Sigmoid colon (tissue), 7 donors: ENCODE measurements around the gene ITM2C. TPM values are rescaled to one million over a fixed set of nuclear protein-coding genes. Genes with fewer than 3 reads are reported as not detected.

Experiments used
- DNase-seq: peaks from one replicate; pipeline ENCODE4 v3.0.0-alpha.2; 2019
- H3K27ac ChIP-seq, 4 donors: fragments of 200-600 bp; sonication (generic); one replicate each; pipeline ENCODE4 v1.5.1; 2016 to 2019; ENCODE audit warnings: mild to moderate bottlenecking in 1 of 4
- H3K27me3 ChIP-seq, 3 donors: fragments of 200-600 bp; sonication (generic); one replicate each; pipeline ENCODE4 v1.5.1; 2019; ENCODE audit warnings: mild to moderate bottlenecking in 1 of 3
- H3K36me3 ChIP-seq, 4 donors: fragments of 200-600 bp; sonication (generic); one replicate each; pipeline ENCODE4 v1.5.1; 2016 to 2019
- H3K4me1 ChIP-seq, 4 donors: fragments of 200-600 bp; sonication (generic); one replicate each; pipeline ENCODE4 v1.5.1; 2017 to 2019
- H3K4me3 ChIP-seq, 4 donors: fragments of 200-600 bp; sonication (generic); one replicate each; pipeline ENCODE4 v1.5.1; 2017 to 2019; ENCODE audit warnings: mild to moderate bottlenecking in 2 of 4, moderate library complexity in 1 of 4
- H3K9me3 ChIP-seq, 4 donors: fragments of 200-600 bp in 3 of 4; sonication (generic) in 3 of 4; one replicate each; pipeline versions ENCODE4 v1.5.1 to v1.6.1; 2013 to 2019
- CTCF ChIP-seq, 4 experiments: fragments of 450-650 bp in 3 of 4; fragments of 200-600 bp in 1 of 4; IDR thresholded peaks; one replicate each; pipeline ENCODE4 v1.5.1; 2016 to 2019; ENCODE audit warnings: antibody characterized with exemption in 4 of 4, mild to moderate bottlenecking in 3 of 4, moderate library complexity in 2 of 4
- EP300 ChIP-seq, 4 donors: sonication (generic); formaldehyde crosslinking; IDR thresholded peaks; one replicate each; pipeline ENCODE4 v1.6.1; 2017; ENCODE audit warnings: antibody characterized with exemption in 4 of 4
- POLR2A ChIP-seq, 2 donors: fragments of 450-650 bp; IDR thresholded peaks; one replicate each; pipeline ENCODE4 v1.6.1; 2016; ENCODE audit warnings: antibody characterized with exemption in 2 of 2, mild to moderate bottlenecking in 2 of 2, moderate library complexity in 2 of 2
- POLR2AphosphoS5 ChIP-seq, 4 donors: sonication (generic); formaldehyde crosslinking; IDR thresholded peaks; one replicate each; pipeline ENCODE4 v1.6.1; 2017; ENCODE audit warnings: antibody characterized with exemption in 4 of 4
- WGBS, 2 donors: extraction: QIAGEN DNeasy Blood & Tissue Kit; methylation state at CpG; one replicate each; pipeline ENCODE4 v1.1.7; 2013; 5-methylcytosine and 5-hydroxymethylcytosine counted together
- intact Hi-C: fragments of 100-400 bp; cut with DNase I; formaldehyde crosslinking; loops from one replicate; pipeline ENCODE4 v1.15.1; 2023
- polyA plus RNA-seq, 3 donors: library from polyadenylated mRNA; stranded (reverse); fragments of 200-250 nt; gene quantifications; one replicate each; pipeline ENCODE4 v1.2.3, GENCODE V29; 2013
- total RNA-seq, 4 donors: library from RNA; depleted of rRNA; stranded (reverse); fragments of >200 nt; gene quantifications; one replicate each; pipeline ENCODE4 v1.1.0, GENCODE V29; 2016
- donor health status: healthy with polysubstance abuse.
- donor health status: Bipolar disorder and iron deficiency.
- donor health status: healthy.

The ITM2C gene
- total and polyA plus RNA-seq, 7 donors = 107 to 1,275 (median 206) TPM

GRCh38 chr2:230913406-230914143, 48.8 kb downstream of the ITM2C start:
- DNase-seq = peak; percentile 77
- H3K4me3 ChIP-seq = no peak overlapping the region
- no peaks in the 10 kb centered on the region for H3K4me1 ChIP-seq
- H3K27ac ChIP-seq = no peak overlapping the region
- no peaks in the 10 kb centered on the region for H3K27me3 ChIP-seq
- intact Hi-C loops = loop anchor here (2.0 to 5.0 kb wide), 3 partner anchors 46 to 89 kb away; no protein-coding TSS in a partner anchor
- H3K36me3 ChIP-seq = no peaks in the 10 kb centered on the region
- 48 to 74% methylated on average over 5 of the region's 5 CpGs for WGBS, 2 donors
- H3K9me3 ChIP-seq = no peaks in the 10 kb centered on the region
- TF ChIP-seq POLR2AphosphoS5 (IDR thresholded peaks at IDR 0.05) (no peak), CTCF (IDR thresholded peaks at IDR 0.05) (peak in 3 of 4 experiments; percentile 46 to 63 (median 61))

- Histone ChIP-seq H3K36me3 (no peaks in the 10 kb centered on the region), H3K9me3 (no peaks in the 10 kb centered on the region), H3K27ac (no peak overlapping the region), H3K27me3 (no peaks in the 10 kb centered on the region), H3K4me3 (no peak overlapping the region), H3K4me1 (no peaks in the 10 kb centered on the region)
- TF ChIP-seq POLR2AphosphoS5 (IDR thresholded peaks at IDR 0.05) (no peak), EP300 (IDR thresholded peaks at IDR 0.05) (no peak), CTCF (IDR thresholded peaks at IDR 0.05) (no peak), POLR2A (IDR thresholded peaks at IDR 0.05) (no peak)
- DNase-seq = no peak
- 92 to 94% methylated on average over 3 of the region's 3 CpGs for WGBS, 2 donors
- intact Hi-C loops = loop anchor here (5.0 kb wide), 1 partner anchor 48 kb away; no protein-coding TSS in a partner anchor
Measured at GRCh38 chr2:230914886-230915285, 50.1 kb downstream of the ITM2C start.

GRCh38 chr2:230915319-230915718, 50.6 kb downstream of the ITM2C start:
- Histone ChIP-seq H3K9me3 (no peaks in the 10 kb centered on the region), H3K27me3 (no peaks in the 10 kb centered on the region), H3K4me1 (no peaks in the 10 kb centered on the region), H3K4me3 (no peak overlapping the region), H3K27ac (no peak overlapping the region), H3K36me3 (no peaks in the 10 kb centered on the region)
- no peak for TF ChIP-seq CTCF (IDR thresholded peaks at IDR 0.05)
- TF ChIP-seq POLR2A (IDR thresholded peaks at IDR 0.05) = no peak
- no peak for TF ChIP-seq POLR2AphosphoS5 (IDR thresholded peaks at IDR 0.05)
- no peak for TF ChIP-seq EP300 (IDR thresholded peaks at IDR 0.05)
- intact Hi-C loops = no loop called here
- 59 to 77% methylated on average over 6 of the region's 6 CpGs for WGBS, 2 donors
- DNase-seq = peak; percentile 46

GRCh38 chr2:230916218-230916617, 51.5 kb downstream of the ITM2C start:
- intact Hi-C loops = no loop called here
- WGBS, 2 donors = 85 to 88% methylated on average over 7 of the region's 7 CpGs
- Histone ChIP-seq H3K36me3 (no peaks in the 10 kb centered on the region), H3K27ac (no peak overlapping the region), H3K27me3 (no peaks in the 10 kb centered on the region), H3K4me1 (no peaks in the 10 kb centered on the region), H3K9me3 (no peaks in the 10 kb centered on the region), H3K4me3 (no peak overlapping the region)
- peak; percentile 8 for DNase-seq
- TF ChIP-seq CTCF (IDR thresholded peaks at IDR 0.05) = no peak
- TF ChIP-seq EP300 (IDR thresholded peaks at IDR 0.05) = no peak
- TF ChIP-seq POLR2A (IDR thresholded peaks at IDR 0.05) = no peak
- TF ChIP-seq POLR2AphosphoS5 (IDR thresholded peaks at IDR 0.05) = no peak
